ENCODE results near the gene JPH3.

The JPH3 gene

GRCh38 chr16:87561200-87562105 is 40.9 kb upstream of the JPH3 start:
- H3K36me3 ChIP-seq (ENCODE audit: control insufficient read depth in 5 of 5, insufficient read depth in 5 of 5, low read length in 5 of 5): no peaks in the 10 kb centered on the region
- no peaks in the 10 kb centered on the region for H3K9me3 ChIP-seq (ENCODE audit: control insufficient read depth in 5 of 5, low read length in 5 of 5)
- peaks cover 0 to 4% (median 3%) of the 10 kb centered on the region in 5 donors for H3K27me3 ChIP-seq (ENCODE audit: control insufficient read depth in 5 of 5, insufficient read depth in 4 of 5, low read length in 5 of 5)
- H3K4me1 ChIP-seq (ENCODE audit: control insufficient read depth in 5 of 5, insufficient read depth in 5 of 5, low read length in 5 of 5): peaks cover 0 to 17% (median 8%) of the 10 kb centered on the region in 5 donors
- H3K27ac ChIP-seq (ENCODE audit: low read depth, low read length): no peak overlapping the region
- no peak overlapping the region for H3K9ac ChIP-seq (ENCODE audit: low read length in 5 of 5)
- no peak overlapping the region for H3K4me3 ChIP-seq (ENCODE audit: low read depth in 1 of 5, low read length in 5 of 5)

GRCh38 chr16:87562201-87562600 is 40.1 kb upstream of the JPH3 start:
- H3K4me1 ChIP-seq (ENCODE audit: control insufficient read depth in 5 of 5, insufficient read depth in 5 of 5, low read length in 5 of 5): peaks cover 0 to 10% (median under 1%) of the 10 kb centered on the region in 5 donors
- H3K36me3 ChIP-seq (ENCODE audit: control insufficient read depth in 5 of 5, insufficient read depth in 5 of 5, low read length in 5 of 5): no peaks in the 10 kb centered on the region
- peaks cover 0 to 4% (median 3%) of the 10 kb centered on the region in 5 donors for H3K27me3 ChIP-seq (ENCODE audit: control insufficient read depth in 5 of 5, insufficient read depth in 4 of 5, low read length in 5 of 5)
- H3K9me3 ChIP-seq (ENCODE audit: control insufficient read depth in 5 of 5, low read length in 5 of 5): no peaks in the 10 kb centered on the region
- H3K4me3 ChIP-seq (ENCODE audit: low read depth in 1 of 5, low read length in 5 of 5): no peak overlapping the region
- no peak overlapping the region for H3K9ac ChIP-seq (ENCODE audit: low read length in 5 of 5)
- H3K27ac ChIP-seq (ENCODE audit: low read depth, low read length): no peak overlapping the region

- Histone ChIP-seq H3K27ac (ENCODE audit: low read depth, low read length) (no peak overlapping the region), H3K9me3 (ENCODE audit: control insufficient read depth in 5 of 5, low read length in 5 of 5) (no peaks in the 10 kb centered on the region), H3K27me3 (ENCODE audit: control insufficient read depth in 5 of 5, insufficient read depth in 4 of 5, low read length in 5 of 5) (peaks cover 0 to 4% (median 3%) of the 10 kb centered on the region in 5 donors), H3K9ac (ENCODE audit: low read length in 5 of 5) (no peak overlapping the region), H3K4me1 (ENCODE audit: control insufficient read depth in 5 of 5, insufficient read depth in 5 of 5, low read length in 5 of 5) (peaks cover 0 to 9% (median 0%) of the 10 kb centered on the region in 5 donors), H3K36me3 (ENCODE audit: control insufficient read depth in 5 of 5, insufficient read depth in 5 of 5, low read length in 5 of 5) (no peaks in the 10 kb centered on the region), H3K4me3 (ENCODE audit: low read depth in 1 of 5, low read length in 5 of 5) (no peak overlapping the region)
These were observed 39.3 kb upstream of the JPH3 start for GRCh38 chr16:87563022-87563421.

- no peaks in the 10 kb centered on the region for H3K36me3 ChIP-seq (ENCODE audit: control insufficient read depth in 5 of 5, insufficient read depth in 5 of 5, low read length in 5 of 5)
- H3K9me3 ChIP-seq (ENCODE audit: control insufficient read depth in 5 of 5, low read length in 5 of 5): no peaks in the 10 kb centered on the region
- no peak overlapping the region for H3K9ac ChIP-seq (ENCODE audit: low read length in 5 of 5)
- peaks cover 0 to 4% (median 1%) of the 10 kb centered on the region in 5 donors for H3K27me3 ChIP-seq (ENCODE audit: control insufficient read depth in 5 of 5, insufficient read depth in 4 of 5, low read length in 5 of 5)
- H3K27ac ChIP-seq (ENCODE audit: low read depth, low read length): no peak overlapping the region
- H3K4me1 ChIP-seq (ENCODE audit: control insufficient read depth in 5 of 5, insufficient read depth in 5 of 5, low read length in 5 of 5): peaks cover 0 to 9% (median 0%) of the 10 kb centered on the region in 5 donors
- no peak overlapping the region for H3K4me3 ChIP-seq (ENCODE audit: low read depth in 1 of 5, low read length in 5 of 5)
These were observed 38.4 kb upstream of the JPH3 start for GRCh38 chr16:87563714-87564523.

- H3K27ac ChIP-seq (ENCODE audit: low read depth, low read length): no peak overlapping the region
- peaks cover 0 to 2% (median 2%) of the 10 kb centered on the region in 5 donors for H3K27me3 ChIP-seq (ENCODE audit: control insufficient read depth in 5 of 5, insufficient read depth in 4 of 5, low read length in 5 of 5)
- H3K36me3 ChIP-seq (ENCODE audit: control insufficient read depth in 5 of 5, insufficient read depth in 5 of 5, low read length in 5 of 5): no peaks in the 10 kb centered on the region
- no peak overlapping the region for H3K9ac ChIP-seq (ENCODE audit: low read length in 5 of 5)
- H3K9me3 ChIP-seq (ENCODE audit: control insufficient read depth in 5 of 5, low read length in 5 of 5): no peaks in the 10 kb centered on the region
- H3K4me3 ChIP-seq (ENCODE audit: low read depth in 1 of 5, low read length in 5 of 5): no peak overlapping the region
- H3K4me1 ChIP-seq (ENCODE audit: control insufficient read depth in 5 of 5, insufficient read depth in 5 of 5, low read length in 5 of 5): peaks cover 0 to 9% (median 0%) of the 10 kb centered on the region in 5 donors
These were observed 37.9 kb upstream of the JPH3 start for GRCh38 chr16:87564524-87564778.

GRCh38 chr16:87569601-87570571 is 32.4 kb upstream of the JPH3 start:
- Histone ChIP-seq H3K36me3 (ENCODE audit: control insufficient read depth in 5 of 5, insufficient read depth in 5 of 5, low read length in 5 of 5) (no peaks in the 10 kb centered on the region), H3K27ac (ENCODE audit: low read depth, low read length) (no peak overlapping the region), H3K9me3 (ENCODE audit: control insufficient read depth in 5 of 5, low read length in 5 of 5) (no peaks in the 10 kb centered on the region), H3K9ac (ENCODE audit: low read length in 5 of 5) (no peak overlapping the region), H3K4me3 (ENCODE audit: low read depth in 1 of 5, low read length in 5 of 5) (no peak overlapping the region), H3K4me1 (ENCODE audit: control insufficient read depth in 5 of 5, insufficient read depth in 5 of 5, low read length in 5 of 5) (peaks cover 0 to 8% (median 0%) of the 10 kb centered on the region in 5 donors), H3K27me3 (ENCODE audit: control insufficient read depth in 5 of 5, insufficient read depth in 4 of 5, low read length in 5 of 5) (peaks cover 0 to 7% (median 5%) of the 10 kb centered on the region in 5 donors)

GRCh38 chr16:87570572-87570937 is 31.8 kb upstream of the JPH3 start:
- H3K4me1 ChIP-seq (ENCODE audit: control insufficient read depth in 5 of 5, insufficient read depth in 5 of 5, low read length in 5 of 5): peaks cover 0 to 8% (median 0%) of the 10 kb centered on the region in 5 donors
- H3K27ac ChIP-seq (ENCODE audit: low read depth, low read length): no peak overlapping the region
- H3K9me3 ChIP-seq (ENCODE audit: control insufficient read depth in 5 of 5, low read length in 5 of 5): no peaks in the 10 kb centered on the region
- no peaks in the 10 kb centered on the region for H3K36me3 ChIP-seq (ENCODE audit: control insufficient read depth in 5 of 5, insufficient read depth in 5 of 5, low read length in 5 of 5)
- H3K27me3 ChIP-seq (ENCODE audit: control insufficient read depth in 5 of 5, insufficient read depth in 4 of 5, low read length in 5 of 5): peaks cover 0 to 10% (median 5%) of the 10 kb centered on the region in 5 donors
- no peak overlapping the region for H3K4me3 ChIP-seq (ENCODE audit: low read depth in 1 of 5, low read length in 5 of 5)
- H3K9ac ChIP-seq (ENCODE audit: low read length in 5 of 5): no peak overlapping the region

- Histone ChIP-seq H3K9me3 (ENCODE audit: control insufficient read depth in 5 of 5, low read length in 5 of 5) (no peaks in the 10 kb centered on the region), H3K4me1 (ENCODE audit: control insufficient read depth in 5 of 5, insufficient read depth in 5 of 5, low read length in 5 of 5) (peaks cover 0 to 8% (median 0%) of the 10 kb centered on the region in 5 donors), H3K4me3 (ENCODE audit: low read depth in 1 of 5, low read length in 5 of 5) (no peak overlapping the region), H3K27me3 (ENCODE audit: control insufficient read depth in 5 of 5, insufficient read depth in 4 of 5, low read length in 5 of 5) (peaks cover 0 to 10% (median 5%) of the 10 kb centered on the region in 5 donors), H3K27ac (ENCODE audit: low read depth, low read length) (peak overlapping the region; percentile 23), H3K9ac (ENCODE audit: low read length in 5 of 5) (no peak overlapping the region), H3K36me3 (ENCODE audit: control insufficient read depth in 5 of 5, insufficient read depth in 5 of 5, low read length in 5 of 5) (no peaks in the 10 kb centered on the region)
These were observed 31.1 kb upstream of the JPH3 start for GRCh38 chr16:87570938-87571867.

GRCh38 chr16:87571868-87572244 is 30.5 kb upstream of the JPH3 start:
- Histone ChIP-seq H3K9ac (ENCODE audit: low read length in 5 of 5) (no peak overlapping the region), H3K9me3 (ENCODE audit: control insufficient read depth in 5 of 5, low read length in 5 of 5) (no peaks in the 10 kb centered on the region), H3K27ac (ENCODE audit: low read depth, low read length) (peak overlapping the region; percentile 23), H3K4me1 (ENCODE audit: control insufficient read depth in 5 of 5, insufficient read depth in 5 of 5, low read length in 5 of 5) (peaks cover 0 to 8% (median 0%) of the 10 kb centered on the region in 5 donors), H3K27me3 (ENCODE audit: control insufficient read depth in 5 of 5, insufficient read depth in 4 of 5, low read length in 5 of 5) (peaks cover 0 to 10% (median 5%) of the 10 kb centered on the region in 5 donors), H3K4me3 (ENCODE audit: low read depth in 1 of 5, low read length in 5 of 5) (no peak overlapping the region), H3K36me3 (ENCODE audit: control insufficient read depth in 5 of 5, insufficient read depth in 5 of 5, low read length in 5 of 5) (no peaks in the 10 kb centered on the region)
